Neural progenitor cell (in vitro differentiated cells): ENCODE data around the gene MMP2. TPM values are rescaled to one million over a fixed set of nuclear protein-coding genes. Genes with fewer than 3 reads are reported as not detected.

ENCODE experiments used
- DNase-seq: peaks from one replicate; pipeline ENCODE4 v3.0.0-alpha.2; 2016; ENCODE audit warnings: low spot score
- H2AFZ ChIP-seq: fragments of 200-600 bp; sonication (generic); replicated peaks from 2 replicates; pipeline ENCODE4 v1.6.1; 2016; ENCODE audit warnings: antibody characterized with exemption
- H3F3A ChIP-seq: fragments of 200-600 bp; sonication (generic); 2 replicates; pipeline ENCODE4 v1.6.1; 2016; ENCODE audit warnings: antibody characterized with exemption, low read depth
- H3K27ac ChIP-seq: fragments of 200-600 bp; sonication (generic); 2 replicates; pipeline ENCODE4 v1.5.1; 2016; ENCODE audit warnings: mild to moderate bottlenecking
- H3K27me3 ChIP-seq: fragments of 200-600 bp; sonication (generic); 2 replicates; pipeline ENCODE4 v1.6.1; 2016; ENCODE audit warnings: mild to moderate bottlenecking, moderate library complexity
- H3K36me3 ChIP-seq: fragments of 200-600 bp; sonication (generic); 2 replicates; pipeline ENCODE4 v1.5.1; 2016
- H3K4me1 ChIP-seq: fragments of 200-600 bp; sonication (generic); 2 replicates; pipeline ENCODE4 v1.6.1; 2016; ENCODE audit warnings: mixed run types
- H3K4me2 ChIP-seq: fragments of 200-600 bp; sonication (generic); 2 replicates; pipeline ENCODE4 v1.6.1; 2016
- H3K4me3 ChIP-seq: fragments of 200-600 bp; sonication (generic); 2 replicates; pipeline ENCODE4 v1.5.1; 2016
- H3K79me2 ChIP-seq: fragments of 200-600 bp; sonication (generic); 2 replicates; pipeline ENCODE4 v1.6.1; 2016; ENCODE audit warnings: low read depth
- H3K9ac ChIP-seq: fragments of 200-600 bp; sonication (generic); 2 replicates; pipeline ENCODE4 v1.6.1; 2016
- H3K9me3 ChIP-seq: fragments of 200-600 bp; sonication (generic); 2 replicates; pipeline ENCODE4 v1.5.1; 2016; ENCODE audit warnings: low read depth
- H4K20me1 ChIP-seq: fragments of 200-600 bp; sonication (generic); 2 replicates; pipeline ENCODE4 v1.6.1; 2016; ENCODE audit warnings: low read depth
- H3K27ac Mint-ChIP-seq: 3 replicates; pipeline ENCODE4 v1.8.0; 2021; ENCODE audit warnings: mixed read lengths
- H3K27me3 Mint-ChIP-seq: 2 replicates; pipeline ENCODE4 v1.8.0; 2022; ENCODE audit warnings: low read depth, mild to moderate bottlenecking, inconsistent platforms, moderate library complexity, mixed read lengths; ENCODE audit not compliant: insufficient read depth
- H3K36me3 Mint-ChIP-seq: 3 replicates; pipeline ENCODE4 v1.8.0; 2021; ENCODE audit warnings: mixed read lengths
- H3K4me1 Mint-ChIP-seq: 3 replicates; pipeline ENCODE4 v1.8.0; 2021; ENCODE audit warnings: mixed read lengths
- H3K4me3 Mint-ChIP-seq: 3 replicates; pipeline ENCODE4 v1.8.0; 2021; ENCODE audit warnings: mild to moderate bottlenecking, moderate library complexity, mixed read lengths
- H3K9me3 Mint-ChIP-seq: 3 replicates; pipeline ENCODE4 v1.8.0; 2020; ENCODE audit warnings: mixed read lengths
- CTCF ChIP-seq: fragments of 200-600 bp; sonication (generic); IDR thresholded peaks from 2 replicates; pipeline ENCODE4 v1.5.1; 2017; ENCODE audit warnings: antibody characterized with exemption, mild to moderate bottlenecking
- EZH2 ChIP-seq: fragments of 200-600 bp; sonication (generic); IDR thresholded peaks from 2 replicates; pipeline ENCODE4 v1.6.1; 2017; ENCODE audit warnings: antibody characterized with exemption, mild to moderate bottlenecking, moderate library complexity
- EZH2phosphoT487 ChIP-seq: fragments of 200-600 bp; sonication (generic); IDR thresholded peaks from 2 replicates; pipeline ENCODE4 v1.6.1; 2017; ENCODE audit warnings: antibody characterized with exemption
- total RNA-seq: library from RNA; depleted of rRNA; stranded (reverse); fragments of >200 nt; gene quantifications from 2 replicates; pipeline ENCODE4 v1.2.3, GENCODE V29; 2015; ENCODE audit warnings: low replicate concordance

The MMP2 gene
- total RNA-seq, 1 donor from 2014 or later, result 18.3 TPM

GRCh38 chr16:55508271-55508921, 29.4 kb downstream of the MMP2 start:
- Mint-ChIP-seq H3K4me1 (peaks cover 21% of the 10 kb centered on the region), H3K27ac (no peak overlapping the region), H3K9me3 (peaks cover 17% of the 10 kb centered on the region), H3K4me3 (peak overlapping the region; percentile 82), H3K36me3 (peaks cover 22% of the 10 kb centered on the region), H3K27me3 (no peaks in the 10 kb centered on the region)
- no peaks in the 10 kb centered on the region for H3K79me2 ChIP-seq
- H4K20me1 ChIP-seq, result no peaks in the 10 kb centered on the region
- H3K27me3 ChIP-seq, result peaks cover 16% of the 10 kb centered on the region
- no peak for DNase-seq
- no peaks in the 10 kb centered on the region for H3F3A ChIP-seq
- H2AFZ ChIP-seq, result no peak overlapping the region
- no peaks in the 10 kb centered on the region for H3K4me1 ChIP-seq
- H3K36me3 ChIP-seq, result no peaks in the 10 kb centered on the region
- peaks cover 10% of the 10 kb centered on the region for H3K9me3 ChIP-seq
- H3K27ac ChIP-seq, result no peak overlapping the region
- H3K4me2 ChIP-seq, result peak overlapping the region; percentile 78
- TF ChIP-seq EZH2phosphoT487 (no peak), EZH2 (no peak), CTCF (no peak)
- no peak overlapping the region for H3K4me3 ChIP-seq
- H3K9ac ChIP-seq, result no peak overlapping the region

- Histone ChIP-seq H2AFZ (peak within 1 kb of the TSS; percentile 99), H3K4me2 (peak within 1 kb of the TSS; percentile 78), H3K9me3 (peaks cover 13% of the 10 kb centered on the region), H3K36me3 (no peaks in the 10 kb centered on the region), H3K4me1 (no peaks in the 10 kb centered on the region), H3K27me3 (peaks cover 16% of the 10 kb centered on the region), H3K4me3 (peak within 1 kb of the TSS; percentile 67), H4K20me1 (no peaks in the 10 kb centered on the region), H3K9ac (no peak within 1 kb of the TSS), H3K79me2 (no peaks in the 10 kb centered on the region), H3F3A (no peaks in the 10 kb centered on the region), H3K27ac (no peak within 1 kb of the TSS)
- Mint-ChIP-seq H3K4me3 (peak within 1 kb of the TSS; percentile 82), H3K27me3 (no peaks in the 10 kb centered on the region), H3K4me1 (peaks cover 18% of the 10 kb centered on the region), H3K9me3 (peaks cover 21% of the 10 kb centered on the region), H3K36me3 (peaks cover 20% of the 10 kb centered on the region), H3K27ac (no peak within 1 kb of the TSS)
- DNase-seq, result peak; percentile 95
- TF ChIP-seq EZH2phosphoT487 (peak; percentile 25), EZH2 (peak; percentile 28), CTCF (no peak)
These were observed 30.2 kb downstream of the MMP2 start, which contains the start of gene LPCAT2 for GRCh38 chr16:55508941-55509931. Gene LPCAT2, plus strand, starts transcription at chr16:55509072. Its CDS starts 110 bp downstream, at chr16:55509182.

- TF ChIP-seq EZH2phosphoT487, result no peak
- Mint-ChIP-seq H3K4me1 (peaks cover 18% of the 10 kb centered on the region), H3K4me3 (peak overlapping the region; percentile 82), H3K9me3 (peaks cover 26% of the 10 kb centered on the region), H3K27me3 (no peaks in the 10 kb centered on the region), H3K27ac (no peak overlapping the region), H3K36me3 (peaks cover 25% of the 10 kb centered on the region)
- H3K4me3 ChIP-seq, result no peak overlapping the region
- H3F3A ChIP-seq, result no peaks in the 10 kb centered on the region
- H4K20me1 ChIP-seq, result no peaks in the 10 kb centered on the region
- H3K27ac ChIP-seq, result no peak overlapping the region
- no peak overlapping the region for H2AFZ ChIP-seq
- H3K79me2 ChIP-seq, result no peaks in the 10 kb centered on the region
- no peak overlapping the region for H3K9ac ChIP-seq
- peaks cover 16% of the 10 kb centered on the region for H3K27me3 ChIP-seq
- DNase-seq, result no peak
- no peaks in the 10 kb centered on the region for H3K36me3 ChIP-seq
- peak overlapping the region; percentile 78 for H3K4me2 ChIP-seq
- peaks cover 13% of the 10 kb centered on the region for H3K9me3 ChIP-seq
- H3K4me1 ChIP-seq, result no peaks in the 10 kb centered on the region
These were observed 31.3 kb downstream of the MMP2 start for GRCh38 chr16:55510185-55510805.
